ENCODE results near the gene WDR86. TPM values are rescaled to one million over a fixed set of nuclear protein-coding genes. Genes with fewer than 3 reads are reported as not detected.

WDR86 gene
- total RNA-seq, 1 experiment from 2014 or later, result 7.7 TPM

GRCh38 chr7:151422212-151422611 is 12.4 kb upstream of the WDR86 start:
- no peaks in the 10 kb centered on the region for H4K20me1 ChIP-seq (ENCODE audit: insufficient read depth)
- no peak for DNase-seq
- TF ChIP-seq EZH2 (IDR thresholded peaks at IDR 0.05; ENCODE audit: low read depth) (no peak), CTCF (conservative IDR thresholded peaks at IDR 0.05) (no peak)
- CTCF ChIA-PET, result no interaction called here
- no peak overlapping the region for H3K4me3 ChIP-seq
- H3K27me3 ChIP-seq (ENCODE audit: insufficient read depth, low read depth), result no peaks in the 10 kb centered on the region
- H3K27ac ChIP-seq, result no peak overlapping the region
- H3K36me3 ChIP-seq (ENCODE audit: low read depth), result no peaks in the 10 kb centered on the region
- H3K4me2 ChIP-seq, result no peak overlapping the region
- POLR2A ChIA-PET (ENCODE audit: unreplicated experiment), result no interaction called here
- H3K4me1 ChIP-seq (replicated peaks; ENCODE audit: insufficient read depth), result peaks cover 21% of the 10 kb centered on the region
- H2AFZ ChIP-seq, result no peak overlapping the region
- no TSS peak for BruUV-seq (replicated peaks)
- no peaks in the 10 kb centered on the region for H3K9me2 ChIP-seq (ENCODE audit: insufficient read depth)
- H3F3A ChIP-seq (ENCODE audit: insufficient read depth, low read depth), result no peaks in the 10 kb centered on the region
- no peaks in the 10 kb centered on the region for H3K79me2 ChIP-seq (ENCODE audit: low read depth)
- intact Hi-C loops (cut with micrococcal nuclease; ENCODE audit: unreplicated experiment), result no loop called here
- 0 out of 2 replicates have a peak, but pooled peaks cover 11% of the 10 kb centered on the region for H3K9me3 ChIP-seq (ENCODE audit: insufficient read depth, low read depth)

- Histone ChIP-seq H3F3A (ENCODE audit: insufficient read depth, low read depth) (no peaks in the 10 kb centered on the region), H3K4me1 (replicated peaks; ENCODE audit: insufficient read depth) (peaks cover 14% of the 10 kb centered on the region; the same call in 1 of the 2 replicates), H3K4me3 (no peak overlapping the region), H3K79me2 (ENCODE audit: low read depth) (no peaks in the 10 kb centered on the region), H3K27me3 (ENCODE audit: insufficient read depth, low read depth) (no peaks in the 10 kb centered on the region), H3K27ac (no peak overlapping the region), H2AFZ (no peak overlapping the region), H3K9me3 (ENCODE audit: insufficient read depth, low read depth) (0 out of 2 replicates have a peak, but pooled peaks cover 11% of the 10 kb centered on the region), H4K20me1 (ENCODE audit: insufficient read depth) (no peaks in the 10 kb centered on the region), H3K4me2 (no peak overlapping the region), H3K36me3 (ENCODE audit: low read depth) (no peaks in the 10 kb centered on the region), H3K9me2 (ENCODE audit: insufficient read depth) (no peaks in the 10 kb centered on the region)
- intact Hi-C loops (cut with micrococcal nuclease; ENCODE audit: unreplicated experiment), result no loop called here
- no peak for DNase-seq
- ChIA-PET POLR2A (ENCODE audit: unreplicated experiment) (no interaction called here), CTCF (interaction anchor here (0.5 kb wide), 1 partner anchor 8 kb away, joined by 3 read pairs; no protein-coding TSS in a partner anchor)
- no TSS peak for BruUV-seq (replicated peaks)
- no peak for TF ChIP-seq EZH2 (IDR thresholded peaks at IDR 0.05; ENCODE audit: low read depth)
- TF ChIP-seq CTCF (conservative IDR thresholded peaks at IDR 0.05), result no peak
Observed at GRCh38 chr7:151420144-151420543, 10.3 kb upstream of the WDR86 start.

GRCh38 chr7:151416941-151417315 is 7.1 kb upstream of the WDR86 start:
- Histone ChIP-seq H3K36me3 (ENCODE audit: low read depth) (no peaks in the 10 kb centered on the region), H3K27ac (no peak overlapping the region), H3K27me3 (ENCODE audit: insufficient read depth, low read depth) (peaks cover 4% of the 10 kb centered on the region; the same call in 1 of the 2 replicates), H3K9me2 (ENCODE audit: insufficient read depth) (no peaks in the 10 kb centered on the region), H3F3A (ENCODE audit: insufficient read depth, low read depth) (no peaks in the 10 kb centered on the region), H2AFZ (no peak overlapping the region), H3K9me3 (ENCODE audit: insufficient read depth, low read depth) (0 out of 2 replicates have a peak, but pooled peaks cover under 1% of the 10 kb centered on the region), H3K79me2 (ENCODE audit: low read depth) (no peaks in the 10 kb centered on the region), H4K20me1 (ENCODE audit: insufficient read depth) (no peaks in the 10 kb centered on the region), H3K4me3 (no peak overlapping the region), H3K4me1 (replicated peaks; ENCODE audit: insufficient read depth) (peaks cover 7% of the 10 kb centered on the region; the same call in 1 of the 2 replicates), H3K4me2 (no peak overlapping the region)
- BruUV-seq (replicated peaks), result no TSS peak
- ChIA-PET CTCF (no interaction called here), POLR2A (ENCODE audit: unreplicated experiment) (no interaction called here)
- intact Hi-C loops (cut with micrococcal nuclease; ENCODE audit: unreplicated experiment), result no loop called here
- no peak for TF ChIP-seq CTCF (conservative IDR thresholded peaks at IDR 0.05)
- DNase-seq, result no peak
